Muscle of arm (tissue), 12 donors: ENCODE measurements around the gene RAI1. TPM values are rescaled to one million over a fixed set of nuclear protein-coding genes. Genes with fewer than 3 reads are reported as not detected.

Experiments used
- DNase-seq: peaks from one replicate; pipeline ENCODE4 v3.0.0-alpha.2; 2013
- polyA plus RNA-seq, 12 donors: library from polyadenylated mRNA; unstranded; fragments of 120-200 nt; gene quantifications; one replicate each; pipeline ENCODE4 v1.2.1, GENCODE V29; 2013; ENCODE audit not compliant: insufficient read length in 12 of 12

RAI1 gene
- polyA plus RNA-seq, 12 donors = 11.7 to 36.8 (median 14.5) TPM; not detected in 1

- DNase-seq = no peak
Measured at GRCh38 chr17:17845046-17845775, 164.0 kb downstream of the RAI1 start.

DNA sequence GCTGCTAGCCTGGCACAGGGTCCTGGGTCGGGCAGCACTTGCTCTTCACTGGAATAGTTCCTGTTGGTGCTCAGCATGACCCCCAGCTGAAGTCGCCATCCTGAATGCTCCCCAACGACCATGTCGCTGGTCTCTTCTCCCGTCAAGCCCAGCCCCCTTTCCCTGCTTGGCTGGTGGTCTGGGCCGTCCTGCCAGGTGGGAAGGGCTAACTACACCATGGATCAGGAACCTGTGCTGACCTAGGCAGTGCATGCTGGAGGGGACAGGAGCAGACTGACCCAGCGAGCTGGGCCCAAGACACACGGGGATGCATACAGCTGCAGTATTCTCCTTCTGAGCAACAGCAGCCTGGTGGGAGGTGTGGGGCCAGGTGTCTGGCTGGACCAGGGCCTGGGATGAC lies 164.7 kb downstream of the RAI1 start:
- DNase-seq = no peak

- no peak for DNase-seq
Measured at GRCh38 chr17:17846645-17847044, 165.4 kb downstream of the RAI1 start.

DNA sequence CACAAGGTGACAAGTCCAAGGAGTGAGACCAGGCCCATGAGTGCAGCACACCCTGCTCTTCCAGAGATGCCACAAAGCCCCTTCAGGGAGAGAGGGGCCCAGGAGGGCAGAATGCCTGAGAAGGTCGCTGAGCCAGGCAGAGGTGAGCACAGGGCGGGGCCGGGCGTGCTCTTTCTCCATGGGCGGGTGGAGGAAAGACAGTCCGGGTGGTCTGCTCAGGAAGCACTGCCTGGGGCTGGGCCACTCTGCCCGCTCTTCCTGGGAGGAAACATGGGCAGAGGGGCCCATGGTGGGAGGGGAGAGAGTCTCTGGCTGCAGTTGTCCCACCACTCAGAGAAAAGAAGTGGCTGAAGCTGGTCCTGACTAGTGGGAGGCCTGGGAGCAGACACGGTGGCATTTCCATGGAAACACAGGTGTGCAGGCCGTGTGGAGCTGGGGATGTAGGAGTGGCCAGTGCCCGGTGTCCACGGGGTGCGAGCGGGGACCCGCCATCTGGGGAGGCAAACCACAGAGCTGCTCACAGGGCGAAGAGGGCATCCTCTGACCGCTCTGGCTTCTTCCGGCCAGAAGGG lies 165.9 kb downstream of the RAI1 start:
- no peak for DNase-seq

DNA sequence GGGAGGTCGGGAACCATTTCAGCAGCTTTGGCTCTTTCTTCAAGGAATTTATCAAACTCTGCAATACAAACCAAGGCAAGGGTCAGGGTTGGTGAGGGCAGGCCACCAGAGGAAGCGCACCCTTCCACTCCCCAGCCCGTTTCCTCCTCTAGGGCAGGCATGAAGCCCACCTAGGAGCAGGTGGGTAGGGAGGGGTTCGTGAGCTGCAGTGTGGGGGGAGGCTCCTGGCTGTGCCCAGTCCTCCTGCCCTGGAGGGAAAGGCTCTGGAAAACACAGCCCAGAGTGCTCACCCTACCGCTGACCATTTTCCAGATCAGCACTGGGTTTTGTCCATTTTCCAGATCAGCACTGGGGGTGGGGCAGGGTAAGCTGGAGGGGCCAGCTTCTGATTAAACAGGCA lies 166.5 kb downstream of the RAI1 start:
- no peak for DNase-seq

DNA sequence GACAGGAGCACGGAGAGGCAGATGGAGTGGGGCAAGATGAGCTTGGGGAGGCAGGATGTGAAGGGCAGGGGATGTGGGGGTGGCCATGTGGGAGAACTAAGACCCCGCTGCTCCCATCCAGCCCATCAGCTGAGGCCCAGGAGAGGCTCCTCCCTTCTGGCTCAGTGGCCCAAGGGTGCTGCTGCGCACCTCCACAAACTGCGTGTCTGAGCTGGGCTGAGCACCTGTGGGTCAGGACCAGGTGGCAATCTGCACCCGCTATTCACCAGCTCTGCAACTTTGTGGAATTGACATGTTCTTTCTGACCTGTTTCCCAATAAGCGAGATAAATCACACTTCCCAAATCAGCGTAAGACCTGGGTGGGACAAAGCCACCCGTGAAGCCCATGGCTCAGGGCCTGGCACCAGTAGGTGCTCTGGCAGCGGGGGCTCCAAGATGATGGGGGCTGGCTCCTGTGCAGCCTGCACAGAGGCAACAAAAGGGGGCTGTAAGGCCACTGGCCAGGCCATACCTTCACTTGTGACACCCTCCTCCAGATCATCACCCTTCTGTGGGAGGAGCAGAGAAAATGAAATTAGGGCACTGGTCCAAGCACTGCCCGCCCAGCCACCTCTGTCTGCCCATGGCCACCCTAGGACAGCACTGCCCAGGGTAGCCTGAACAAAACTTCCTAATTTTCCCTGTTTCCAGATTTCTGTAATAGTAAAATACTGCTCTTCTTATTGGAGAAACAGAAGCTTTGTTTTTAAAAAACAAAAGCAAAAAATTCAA lies 167.2 kb downstream of the RAI1 start:
- no peak for DNase-seq

DNA sequence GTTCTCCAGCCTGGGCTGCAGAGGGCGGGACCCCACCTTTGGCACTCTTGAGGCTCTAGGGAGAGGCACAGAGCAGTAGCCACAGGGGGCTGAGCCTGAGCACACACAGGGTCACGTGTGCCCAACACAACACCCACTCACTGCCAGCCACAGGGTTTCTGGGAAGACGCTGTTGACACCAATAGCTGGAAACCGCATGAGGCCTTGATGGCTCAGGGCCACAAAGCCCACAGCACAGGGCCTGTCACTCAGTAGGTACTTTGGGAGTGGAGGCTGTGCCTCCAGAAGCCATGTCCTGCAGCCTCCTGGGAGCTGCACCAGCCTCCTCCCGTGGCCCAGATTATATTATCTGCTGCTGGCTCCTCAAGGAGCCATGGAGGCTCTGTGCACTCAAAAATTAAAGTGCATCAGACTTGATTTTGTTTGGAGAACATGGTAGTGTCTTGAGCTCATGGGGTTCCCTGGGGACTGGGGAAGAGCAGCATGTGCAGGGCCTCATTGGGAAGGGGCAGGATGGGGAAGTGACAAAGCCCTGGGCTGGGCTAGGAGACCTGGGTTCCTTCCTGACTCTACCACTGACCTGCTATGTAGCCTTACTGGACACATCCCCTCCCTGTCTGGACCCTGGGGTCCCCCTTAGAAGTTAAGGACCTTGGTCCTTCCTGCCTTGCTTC lies 168.0 kb downstream of the RAI1 start:
- DNase-seq = no peak

- no peak for DNase-seq
Measured at GRCh38 chr17:17849845-17850373, 168.7 kb downstream of the RAI1 start.

DNA sequence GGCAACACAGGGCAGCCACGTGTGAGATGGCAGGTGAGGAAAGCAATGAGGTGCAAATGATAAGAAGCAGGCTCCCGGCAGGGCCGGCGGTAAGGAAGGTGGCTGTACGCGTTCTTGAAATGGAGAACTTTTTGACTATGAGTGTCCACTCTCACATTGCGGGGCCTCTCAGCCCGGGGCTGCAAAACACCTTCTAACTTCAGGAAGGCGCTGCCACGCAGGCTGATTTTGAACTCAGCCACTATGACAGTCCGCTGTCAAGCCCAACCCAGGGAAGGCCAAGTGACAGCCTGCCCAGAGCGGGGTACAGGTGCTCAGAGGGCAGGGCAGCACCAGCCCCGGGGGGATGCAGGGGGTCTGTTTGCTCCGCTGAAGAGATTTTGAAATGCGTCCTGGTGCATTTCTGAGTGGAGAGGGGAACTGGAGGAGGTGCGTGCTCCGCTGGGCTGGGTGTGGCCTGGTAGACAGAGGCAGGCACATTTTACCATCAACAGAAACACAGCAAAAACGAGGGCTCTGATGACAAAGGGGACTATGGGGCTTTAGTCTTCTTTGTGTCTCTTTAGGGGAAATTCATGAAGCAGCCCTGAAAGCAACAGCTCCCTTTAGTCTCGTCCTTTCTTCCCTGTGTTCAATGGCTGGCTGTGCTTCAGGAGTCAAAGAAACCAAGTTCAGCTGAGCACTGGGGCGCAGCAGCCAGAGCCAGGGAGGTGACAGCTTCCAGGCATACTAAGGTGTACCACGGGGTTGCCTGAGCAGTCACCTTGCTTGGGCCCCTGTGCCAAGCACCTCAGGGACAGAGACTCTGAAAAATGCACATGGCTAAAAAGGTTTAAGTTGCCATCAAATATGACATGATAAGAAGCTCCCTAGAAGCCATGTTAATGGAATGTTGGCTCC lies 170.1 kb downstream of the RAI1 start:
- no peak for DNase-seq

- DNase-seq = no peak
Measured at GRCh38 chr17:17852930-17853329, 171.7 kb downstream of the RAI1 start.

- no peak for DNase-seq
Measured at GRCh38 chr17:17853811-17854447, 172.7 kb downstream of the RAI1 start.

GRCh38 chr17:17855976-17856375 lies 174.7 kb downstream of the RAI1 start:
- no peak for DNase-seq

DNA sequence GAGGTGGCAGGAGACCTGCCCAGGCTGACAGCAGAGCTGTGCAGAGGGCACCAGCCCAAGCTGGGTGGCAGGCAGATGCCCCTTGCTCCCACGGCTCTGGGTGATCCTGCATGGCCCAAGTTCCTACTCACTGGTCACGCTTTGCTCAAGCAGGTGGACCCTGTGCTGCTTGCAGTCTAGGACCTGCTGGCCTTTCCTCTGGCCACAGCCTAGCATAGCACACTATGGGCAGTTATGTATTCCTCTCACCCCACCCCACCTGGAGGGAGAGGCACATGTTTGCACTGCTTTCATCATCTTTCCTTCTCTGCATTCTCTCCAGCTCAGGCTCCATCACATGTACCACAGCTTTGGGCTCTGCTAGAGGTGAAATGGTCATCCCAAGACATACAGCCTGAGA lies 175.1 kb downstream of the RAI1 start:
- no peak for DNase-seq

DNA sequence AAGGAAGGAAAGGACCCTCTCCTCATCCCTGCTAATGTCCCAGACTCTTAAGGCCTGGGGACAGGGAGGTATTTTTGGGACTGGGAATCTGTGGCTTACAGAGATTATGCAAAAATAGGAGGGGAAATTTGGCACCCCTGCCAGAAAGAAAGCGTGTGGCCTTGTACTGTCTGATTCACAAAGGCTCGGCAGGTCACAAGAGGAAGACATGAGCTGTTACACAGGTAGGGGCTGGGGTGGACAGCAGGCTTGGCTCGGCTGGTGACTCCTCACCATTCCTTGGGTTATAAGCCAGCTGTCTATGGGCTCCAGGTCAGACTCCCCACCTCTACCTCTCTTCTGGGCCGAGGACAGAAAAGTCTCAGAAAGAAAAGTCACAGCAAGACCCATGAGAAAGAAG lies 176.2 kb downstream of the RAI1 start:
- DNase-seq = no peak

- DNase-seq = no peak
Measured at GRCh38 chr17:17859909-17860765, 178.9 kb downstream of the RAI1 start.

GRCh38 chr17:17860766-17861107 lies 179.5 kb downstream of the RAI1 start:
- no peak for DNase-seq
